H1 (cell line): ENCODE results near the gene BAIAP2. TPM values are rescaled to one million over a fixed set of nuclear protein-coding genes. Genes with fewer than 3 reads are reported as not detected.

Source experiments
- CTCF ChIA-PET: fragments of 300-600 bp; sonication (Branson Sonifier 250); formaldehyde crosslinking; loops from one replicate; lab custom pipeline; 2021; ENCODE audit not compliant: partially characterized antibody; lab: Charles Lee
- POLR2A ChIA-PET: fragments of 300-600 bp; sonication (Branson Sonifier 250); formaldehyde crosslinking; loops from one replicate; lab custom pipeline; 2021; ENCODE audit warnings: inconsistent platforms; ENCODE audit not compliant: partially characterized antibody; lab: Charles Lee
- DNase-seq, 2 experiments: peaks; one replicate each; pipeline versions ENCODE4 v3.0.0 to v3.0.0-alpha.2; 2010 to 2022; ENCODE audit warnings: low spot score in 2 of 2, low read depth in 1 of 2, mixed read lengths in 1 of 2
- FAIRE-seq: peaks from 2 replicates; lab custom pipeline; 2011; peaks lifted over from hg19 to GRCh38; lab: Jason Lieb, UNC
- H2AFZ ChIP-seq: 2 replicates; pipeline ENCODE4 v1.8.1; 2012; ENCODE audit warnings: low read length, inconsistent platforms
- H2AK5ac ChIP-seq: 2 replicates; pipeline ENCODE4 v1.6.1; 2013; ENCODE audit warnings: low read depth, low read length
- H2BK120ac ChIP-seq: replicated peaks from 2 replicates; pipeline ENCODE3; 2013; ENCODE audit warnings: low read depth, low read length, inconsistent platforms
- H2BK12ac ChIP-seq: 2 replicates; pipeline ENCODE4 v1.6.1; 2013; ENCODE audit warnings: low read depth, low read length
- H2BK15ac ChIP-seq: 2 replicates; pipeline ENCODE4 v1.6.1; 2013; ENCODE audit warnings: low read length
- H2BK20ac ChIP-seq: 2 replicates; pipeline ENCODE4 v1.6.1; 2013; ENCODE audit warnings: low read length
- H2BK5ac ChIP-seq: 2 replicates; pipeline ENCODE4 v1.6.1; 2013; ENCODE audit warnings: low read depth, low read length
- H3K14ac ChIP-seq: 2 replicates; pipeline ENCODE4 v1.6.1; 2013; ENCODE audit warnings: inconsistent platforms; ENCODE audit not compliant: insufficient read length
- H3K18ac ChIP-seq: 2 replicates; pipeline ENCODE4 v1.6.1; 2013; ENCODE audit warnings: low read length; ENCODE audit errors: extremely low read depth
- H3K23ac ChIP-seq: 2 replicates; pipeline ENCODE4 v1.6.1; 2013; ENCODE audit warnings: inconsistent platforms; ENCODE audit not compliant: insufficient read length
- H3K23me2 ChIP-seq: 2 replicates; pipeline ENCODE4 v1.6.1; 2013; ENCODE audit warnings: low read depth, low read length
- H3K27ac ChIP-seq: 2 replicates; pipeline ENCODE4 v1.6.1; 2011; ENCODE audit warnings: low read depth, low read length, inconsistent platforms
- H3K27me3 ChIP-seq, 4 experiments: replicated peaks in 1 of 4; 1 replicate in 1 of 4; 2 replicates in 3 of 4; pipeline versions ENCODE4 v1.6.1 to v1.8.1; 2011 to 2013; ENCODE audit warnings: low read length in 3 of 4, mild to moderate bottlenecking in 3 of 4, inconsistent platforms in 2 of 4, mixed read lengths in 2 of 4, moderate library complexity in 1 of 4; ENCODE audit not compliant: control insufficient read depth in 3 of 4, insufficient read depth in 3 of 4; ENCODE audit errors: extremely low read depth in 1 of 4
- H3K36me3 ChIP-seq, 4 experiments: 2 replicates each; pipeline versions ENCODE4 v1.6.1 to v1.8.1; 2011 to 2013; ENCODE audit warnings: mild to moderate bottlenecking in 4 of 4, low read length in 3 of 4, moderate library complexity in 2 of 4, control low read depth in 1 of 4, inconsistent platforms in 1 of 4; ENCODE audit not compliant: insufficient read depth in 4 of 4, control insufficient read depth in 2 of 4
- H3K4ac ChIP-seq: replicated peaks from 2 replicates; pipeline ENCODE3; 2013; ENCODE audit warnings: low read length, low read depth, mixed read lengths, inconsistent platforms; ENCODE audit not compliant: insufficient read length
- H3K4me1 ChIP-seq, 4 experiments: replicated peaks in 1 of 4; 1 replicate in 1 of 4; 2 replicates in 3 of 4; pipeline versions ENCODE4 v1.6.1 to v1.8.1; 2011 to 2013; ENCODE audit warnings: low read length in 3 of 4, inconsistent platforms in 2 of 4, mixed read lengths in 1 of 4; ENCODE audit not compliant: insufficient read depth in 4 of 4, control insufficient read depth in 3 of 4
- H3K4me2 ChIP-seq, 2 experiments: 2 replicates each; pipeline versions ENCODE4 v1.6.1 to v1.8.1; 2011 to 2013; ENCODE audit warnings: low read depth in 2 of 2, low read length in 2 of 2, control low read depth in 1 of 2, inconsistent platforms in 1 of 2, mild to moderate bottlenecking in 1 of 2; ENCODE audit not compliant: insufficient read depth in 1 of 2
- H3K4me3 ChIP-seq, 4 experiments: fragments of 200-600, 300-600 bp in 1 of 4; sonication (generic), shearing (Covaris generic), sonication (Bioruptor Twin) in 1 of 4; 2 replicates each; pipeline versions ENCODE4 v1.5.1 to v1.8.1; 2011 to 2016; ENCODE audit warnings: low read length in 4 of 4, low read depth in 3 of 4, control low read depth in 2 of 4, inconsistent platforms in 2 of 4, mild to moderate bottlenecking in 2 of 4, mixed read lengths in 1 of 4, moderate library complexity in 1 of 4; ENCODE audit not compliant: insufficient read depth in 2 of 4; ENCODE audit errors: extremely low read depth in 1 of 4
- H3K56ac ChIP-seq: replicated peaks from 2 replicates; pipeline ENCODE3; 2013; ENCODE audit warnings: low read depth, mild to moderate bottlenecking, mixed read lengths, low read length, inconsistent platforms; ENCODE audit not compliant: insufficient read length
- H3K79me1 ChIP-seq: 2 replicates; pipeline ENCODE4 v1.6.1; 2013; ENCODE audit warnings: low read depth, low read length, control low read depth
- H3K79me2 ChIP-seq, 2 experiments: 2 replicates each; pipeline versions ENCODE4 v1.6.1 to v1.8.1; 2012 to 2013; ENCODE audit warnings: low read length in 2 of 2, mild to moderate bottlenecking in 2 of 2, inconsistent platforms in 1 of 2; ENCODE audit not compliant: insufficient read depth in 2 of 2, control insufficient read depth in 1 of 2
- H3K9ac ChIP-seq, 4 experiments: replicated peaks in 1 of 4; 1 replicate in 1 of 4; 2 replicates in 3 of 4; pipeline versions ENCODE4 v1.6.1 to v1.8.1; 2011 to 2013; ENCODE audit warnings: low read depth in 3 of 4, low read length in 3 of 4, control low read depth in 2 of 4, mild to moderate bottlenecking in 2 of 4, moderate library complexity in 2 of 4, inconsistent platforms in 1 of 4; ENCODE audit errors: extremely low read depth in 1 of 4
- H3K9me3 ChIP-seq, 2 experiments: 2 replicates each; pipeline versions ENCODE4 v1.6.1 to v1.8.1; 2012 to 2013; ENCODE audit warnings: mild to moderate bottlenecking in 2 of 2, moderate library complexity in 2 of 2, control low read depth in 1 of 2, inconsistent platforms in 1 of 2, low read depth in 1 of 2, low read length in 1 of 2, mixed read lengths in 1 of 2; ENCODE audit not compliant: insufficient read depth in 2 of 2
- H4K20me1 ChIP-seq, 2 experiments: replicated peaks in 1 of 2; 2 replicates each; pipeline versions ENCODE3 to v1.8.1; 2011 to 2013; ENCODE audit warnings: inconsistent platforms in 2 of 2, low read length in 2 of 2, mild to moderate bottlenecking in 1 of 2; ENCODE audit not compliant: insufficient read depth in 2 of 2, control insufficient read depth in 1 of 2
- H4K5ac ChIP-seq: 2 replicates; pipeline ENCODE4 v1.6.1; 2013; ENCODE audit warnings: low read length, low read depth, mixed read lengths, inconsistent platforms; ENCODE audit not compliant: insufficient read length
- H4K8ac ChIP-seq: 2 replicates; pipeline ENCODE4 v1.8.0; 2013; ENCODE audit warnings: mild to moderate bottlenecking, moderate library complexity, low read length, inconsistent platforms; ENCODE audit not compliant: insufficient read depth; ENCODE audit errors: extremely low read depth
- H4K91ac ChIP-seq: replicated peaks from 2 replicates; pipeline ENCODE3; 2013; ENCODE audit warnings: low read length, mixed read lengths, inconsistent platforms; ENCODE audit not compliant: insufficient read length
- CBX8 ChIP-seq: fragments of 300-800, 300-1000 bp; sonication (generic); IDR thresholded peaks from 2 replicates; pipeline ENCODE4 v1.7.1; 2016; ENCODE audit warnings: low read depth, low read length, borderline replicate concordance
- TBP ChIP-seq: IDR thresholded peaks from 2 replicates; pipeline ENCODE4 v1.6.1; 2011; ENCODE audit warnings: low read depth, low read length, improper control_type of control experiment
- WGBS, 2 experiments: shearing (Covaris generic) in 1 of 2; methylation state at CpG; one replicate each; pipeline versions ENCODE4 v1.1.6 to v1.1.7; 2013 to 2015; ENCODE audit warnings: low lambda C conversion rate in 2 of 2, mixed read lengths in 2 of 2, inconsistent platforms in 1 of 2, low coverage in 1 of 2, missing lambda C conversion rate in 1 of 2; ENCODE audit not compliant: insufficient replicate concordance in 2 of 2, insufficient coverage in 1 of 2, insufficient read length in 1 of 2; ENCODE audit errors: extremely low coverage in 1 of 2, missing lambda C conversion rate in 1 of 2; 5-methylcytosine and 5-hydroxymethylcytosine counted together
- polyA plus RNA-seq, 7 experiments: library from polyadenylated mRNA; depleted of rRNA in 3 of 7; stranded (reverse) in 5 of 7; unstranded in 2 of 7; fragments of >200 nt in 5 of 7; fragments of 200-250 nt in 2 of 7; gene quantifications; 1 replicate in 5 of 7; 2 replicates in 1 of 7; 4 replicates in 1 of 7; pipeline versions ENCODE4 v1.2.1 to v1.2.3, GENCODE V29; 2011 to 2013; ENCODE audit warnings: missing spikeins in 2 of 7, mixed read lengths in 2 of 7
- total RNA-seq: library from RNA; stranded (reverse); fragmentation: NEBNext Ultra II Directional; extraction: Animal tissue kit (Norgen Biotek cat#: 25700); gene quantifications from 2 replicates; pipeline ENCODE4 v1.2.1, GENCODE V29; 2021

Gene BAIAP2
- total and polyA plus RNA-seq, 2 of the 8 experiments (the other 6 are each of a cell fraction or from before 2014, with no cell fraction given) = 10.0 to 22.8 TPM

DNA sequence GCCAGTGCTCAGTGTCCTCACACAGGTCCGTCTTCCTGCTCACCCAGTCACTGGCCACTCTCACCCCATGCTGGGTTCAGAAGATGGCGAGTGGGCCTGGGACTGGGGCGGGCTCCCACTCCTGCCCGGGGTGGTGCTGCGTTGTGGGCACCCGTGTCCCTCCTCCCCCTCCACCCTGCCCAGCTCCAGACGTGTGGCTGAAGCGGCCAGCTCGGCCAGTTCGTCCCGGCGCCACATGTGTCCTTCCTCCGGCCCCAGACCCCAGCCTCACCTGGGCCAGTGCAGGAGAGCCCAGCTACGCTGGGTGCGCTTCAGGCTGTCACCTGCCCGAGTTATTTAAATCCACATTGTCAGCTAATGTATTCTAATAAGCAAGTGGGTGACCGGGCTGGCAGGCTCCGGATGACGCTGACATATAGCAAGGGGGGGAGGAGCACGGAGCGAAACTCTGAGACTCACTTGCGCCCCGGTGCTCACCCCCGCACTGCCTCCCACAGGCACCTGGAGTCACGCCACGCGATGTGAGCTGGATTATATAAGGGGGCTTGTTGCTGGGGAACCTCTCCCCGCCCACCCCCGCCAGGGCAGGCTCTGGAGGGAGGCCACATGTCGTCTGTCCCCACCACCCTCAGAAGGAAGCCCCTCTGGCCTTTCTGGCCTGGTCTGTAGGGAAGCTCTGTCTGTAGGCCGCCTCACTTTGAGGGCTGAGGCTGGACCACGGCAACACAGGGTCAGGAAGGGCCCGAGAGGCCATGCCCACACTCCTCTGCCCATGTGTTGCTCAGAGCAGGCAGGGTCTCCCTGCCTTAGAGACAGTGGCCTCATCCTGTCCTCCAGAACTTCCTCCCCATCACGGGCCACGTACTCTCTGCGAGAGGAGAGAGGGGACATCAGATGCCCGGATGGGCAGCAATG is 7.1 kb upstream of the BAIAP2 start:
- DNase-seq = no peak
- POLR2A ChIA-PET = interaction anchor here (1.4 to 5.9 kb wide), 2 partner anchors 8 to 35 kb away, joined by 3 to 41 read pairs; partner anchors contain the start of gene BAIAP2

More for the DNA sequence above, 7.1 kb upstream of the BAIAP2 start:
- peaks cover 0 to 3% of the 10 kb centered on the region in 2 experiments for H4K20me1 ChIP-seq
- H3K27ac ChIP-seq = no peak overlapping the region
- H4K8ac ChIP-seq = 0 out of 2 replicates have a peak overlapping the region, but pooled peaks have one; percentile 42
- H3K4me3 ChIP-seq = no peak overlapping the region
- H3K14ac ChIP-seq = no peak overlapping the region
- H3K36me3 ChIP-seq = no peaks in the 10 kb centered on the region
- H3K4me2 ChIP-seq = no peak overlapping the region
- no peak for FAIRE-seq
- no peaks in the 10 kb centered on the region; a peak in 3 of 7 replicates for H3K27me3 ChIP-seq
- H3K9ac ChIP-seq = no peak overlapping the region
- CTCF ChIA-PET = interaction anchor here (0.9 to 12.9 kb wide), 4 partner anchors 8 to 69 kb away, joined by 3 to 110 read pairs (median 6); no protein-coding TSS in a partner anchor
- H2BK12ac ChIP-seq = peak overlapping the region; percentile 17; the same call in 1 of the 2 replicates
- WGBS, 2 experiments = 84% methylated on average over 32 of the region's 37 CpGs; no CpG with 5 or more reads in 1 of the 2 experiments
- no peak overlapping the region for H4K5ac ChIP-seq
- no peak overlapping the region for H4K91ac ChIP-seq
- H3K23ac ChIP-seq = no peak overlapping the region
- H2BK20ac ChIP-seq = no peak overlapping the region
- no peak overlapping the region for H3K4ac ChIP-seq
- no peak overlapping the region; the same call in 1 of the 2 replicates for H2BK15ac ChIP-seq
- no peak overlapping the region for H2BK120ac ChIP-seq
- H3K79me1 ChIP-seq = no peaks in the 10 kb centered on the region
- TF ChIP-seq TBP (no peak), CBX8 (no peak)
- no peaks in the 10 kb centered on the region; a peak in 1 of 4 replicates for H3K9me3 ChIP-seq
- H2AFZ ChIP-seq = no peak overlapping the region
- H2AK5ac ChIP-seq = no peak overlapping the region
- no peaks in the 10 kb centered on the region for H3K4me1 ChIP-seq
- H3K56ac ChIP-seq = no peak overlapping the region
- no peak overlapping the region for H2BK5ac ChIP-seq
- no peak overlapping the region for H3K18ac ChIP-seq
- no peaks in the 10 kb centered on the region for H3K79me2 ChIP-seq
- H3K23me2 ChIP-seq = no peaks in the 10 kb centered on the region
